Panc1 (cell line): ENCODE measurements around the gene USP28.
A peak's percentile ranks its signal among the peaks of the same experiment; 100 is the strongest.

Source experiments
- POLR2AphosphoS5 ChIP-seq: IDR thresholded peaks from 2 replicates; pipeline ENCODE4 v1.6.1; 2012; ENCODE audit warnings: mild to moderate bottlenecking, low read depth, low read length, moderate library complexity
- TF ChIP-seq, protein P1 (sequence below): fragments of 450-650 bp; IDR thresholded peaks from 2 replicates; pipeline ENCODE4 v1.5.1; 2017; ENCODE audit warnings: mild to moderate bottlenecking

GRCh38 chr11:113773416-113774173 lies 101.8 kb downstream of the USP28 start, which contains the start of gene ZW10:
- TF ChIP-seq, protein P1, sequence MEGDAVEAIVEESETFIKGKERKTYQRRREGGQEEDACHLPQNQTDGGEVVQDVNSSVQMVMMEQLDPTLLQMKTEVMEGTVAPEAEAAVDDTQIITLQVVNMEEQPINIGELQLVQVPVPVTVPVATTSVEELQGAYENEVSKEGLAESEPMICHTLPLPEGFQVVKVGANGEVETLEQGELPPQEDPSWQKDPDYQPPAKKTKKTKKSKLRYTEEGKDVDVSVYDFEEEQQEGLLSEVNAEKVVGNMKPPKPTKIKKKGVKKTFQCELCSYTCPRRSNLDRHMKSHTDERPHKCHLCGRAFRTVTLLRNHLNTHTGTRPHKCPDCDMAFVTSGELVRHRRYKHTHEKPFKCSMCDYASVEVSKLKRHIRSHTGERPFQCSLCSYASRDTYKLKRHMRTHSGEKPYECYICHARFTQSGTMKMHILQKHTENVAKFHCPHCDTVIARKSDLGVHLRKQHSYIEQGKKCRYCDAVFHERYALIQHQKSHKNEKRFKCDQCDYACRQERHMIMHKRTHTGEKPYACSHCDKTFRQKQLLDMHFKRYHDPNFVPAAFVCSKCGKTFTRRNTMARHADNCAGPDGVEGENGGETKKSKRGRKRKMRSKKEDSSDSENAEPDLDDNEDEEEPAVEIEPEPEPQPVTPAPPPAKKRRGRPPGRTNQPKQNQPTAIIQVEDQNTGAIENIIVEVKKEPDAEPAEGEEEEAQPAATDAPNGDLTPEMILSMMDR = peak; percentile 93
- peak; percentile 80 for TF ChIP-seq POLR2AphosphoS5
